Parietal lobe (tissue), 2 donors: Measurements from ENCODE around the gene TBC1D32. TPM values are rescaled to one million over a fixed set of nuclear protein-coding genes. Genes with fewer than 3 reads are reported as not detected.

Experiments
- small RNA-seq: library from RNA; depleted of rRNA; stranded (forward); fragments of <200 nt; gene quantifications from one replicate; pipeline ENCODE3, GENCODE V24; 2014; ENCODE audit warnings: low replicate concordance
- total RNA-seq: library from RNA; depleted of rRNA; stranded (reverse); fragments of >200 nt; gene quantifications from one replicate; pipeline ENCODE4 v1.2.3, GENCODE V29; 2014

The TBC1D32 gene, protein sequence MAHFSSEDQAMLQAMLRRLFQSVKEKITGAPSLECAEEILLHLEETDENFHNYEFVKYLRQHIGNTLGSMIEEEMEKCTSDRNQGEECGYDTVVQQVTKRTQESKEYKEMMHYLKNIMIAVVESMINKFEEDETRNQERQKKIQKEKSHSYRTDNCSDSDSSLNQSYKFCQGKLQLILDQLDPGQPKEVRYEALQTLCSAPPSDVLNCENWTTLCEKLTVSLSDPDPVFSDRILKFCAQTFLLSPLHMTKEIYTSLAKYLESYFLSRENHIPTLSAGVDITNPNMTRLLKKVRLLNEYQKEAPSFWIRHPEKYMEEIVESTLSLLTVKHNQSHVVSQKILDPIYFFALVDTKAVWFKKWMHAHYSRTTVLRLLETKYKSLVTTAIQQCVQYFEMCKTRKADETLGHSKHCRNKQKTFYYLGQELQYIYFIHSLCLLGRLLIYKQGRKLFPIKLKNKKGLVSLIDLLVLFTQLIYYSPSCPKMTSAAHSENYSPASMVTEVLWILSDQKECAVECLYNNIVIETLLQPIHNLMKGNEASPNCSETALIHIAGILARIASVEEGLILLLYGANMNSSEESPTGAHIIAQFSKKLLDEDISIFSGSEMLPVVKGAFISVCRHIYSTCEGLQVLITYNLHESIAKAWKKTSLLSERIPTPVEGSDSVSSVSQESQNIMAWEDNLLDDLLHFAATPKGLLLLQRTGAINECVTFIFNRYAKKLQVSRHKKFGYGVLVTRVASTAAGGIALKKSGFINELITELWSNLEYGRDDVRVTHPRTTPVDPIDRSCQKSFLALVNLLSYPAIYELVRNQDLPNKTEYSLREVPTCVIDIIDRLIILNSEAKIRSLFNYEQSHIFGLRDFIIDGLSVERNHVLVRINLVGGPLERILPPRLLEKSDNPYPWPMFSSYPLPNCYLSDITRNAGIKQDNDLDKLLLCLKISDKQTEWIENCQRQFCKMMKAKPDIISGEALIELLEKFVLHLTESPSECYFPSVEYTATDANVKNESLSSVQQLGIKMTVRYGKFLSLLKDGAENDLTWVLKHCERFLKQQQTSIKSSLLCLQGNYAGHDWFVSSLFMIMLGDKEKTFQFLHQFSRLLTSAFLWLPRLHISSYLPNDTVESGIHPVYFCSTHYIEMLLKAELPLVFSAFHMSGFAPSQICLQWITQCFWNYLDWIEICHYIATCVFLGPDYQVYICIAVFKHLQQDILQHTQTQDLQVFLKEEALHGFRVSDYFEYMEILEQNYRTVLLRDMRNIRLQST
- total RNA-seq = 73.9 TPM

DNA sequence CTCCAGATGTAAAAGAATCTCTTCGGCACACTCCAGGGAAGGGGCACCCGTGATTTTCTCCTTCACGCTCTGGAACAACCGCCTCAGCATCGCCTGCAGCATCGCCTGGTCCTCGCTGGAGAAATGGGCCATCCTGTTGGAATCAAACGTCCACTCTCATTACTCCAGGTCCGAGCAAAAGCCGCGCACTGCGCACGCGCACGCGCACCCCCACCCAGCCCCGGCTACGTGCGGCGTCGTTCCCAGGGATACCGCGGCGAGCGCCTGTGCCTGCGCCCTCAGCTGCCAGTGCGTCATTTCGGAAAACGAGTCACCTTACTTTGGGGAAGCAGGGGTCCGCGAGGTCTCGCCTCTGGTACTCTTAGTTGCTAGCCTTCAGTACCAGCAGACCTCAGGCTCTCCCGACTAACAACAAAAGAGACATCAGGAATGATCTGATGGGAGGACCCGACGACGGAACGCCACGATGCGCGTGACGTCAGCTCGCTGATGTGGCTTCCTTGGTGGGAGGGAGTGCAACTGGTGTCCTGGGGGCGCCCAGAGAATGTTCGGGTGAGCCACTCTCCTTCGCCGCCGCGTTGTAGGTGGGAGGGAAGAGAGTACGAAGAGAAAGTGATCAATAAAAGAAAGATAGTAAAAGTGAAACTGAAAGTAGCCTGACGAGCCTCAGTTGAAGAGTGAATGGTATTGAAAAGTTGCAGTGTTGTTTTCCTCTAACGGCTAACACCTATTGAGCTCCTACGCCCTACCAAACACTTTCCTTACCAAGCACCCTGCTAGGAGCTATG, at the start of gene TBC1D32:
Gene TBC1D32 (minus strand): TSS at position 182 of the 788 bp plus-strand sequence. CDS start 50 bp downstream, at position 132.

Small RNA genes lying within 50 kb of the gene (small RNA-seq; reads per million reads assigned to genes)
- not detected for gene RF00019
- gene RNU6-1286P = not detected

Other genes with a start within 250 kb of the TBC1D32 start
- gene GJA1, start 101.2 kb upstream of the TBC1D32 start, total RNA-seq = 17.5 TPM